Measurements from ENCODE around the gene GXYLT2.

Gene GXYLT2

DNA sequence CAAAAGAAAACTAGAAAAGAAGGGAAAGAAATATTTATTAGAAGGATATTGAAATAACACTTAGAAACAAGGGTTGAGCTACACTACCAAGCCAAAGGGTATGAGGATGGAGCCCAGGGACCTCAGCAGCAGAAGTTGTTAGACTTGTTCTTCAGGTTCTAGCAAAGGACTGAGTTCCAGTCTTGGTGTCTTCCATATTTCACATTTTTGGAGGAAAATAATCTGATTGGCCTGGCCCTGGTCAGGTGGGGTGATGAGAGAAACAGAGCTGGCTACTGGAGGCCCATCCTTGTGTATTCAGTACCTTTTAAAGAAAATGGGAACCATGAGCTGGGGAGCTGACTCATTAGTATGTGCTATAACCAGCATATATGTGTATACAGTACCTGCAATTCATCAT, 137.0 kb downstream of the GXYLT2 start:
- peaks cover 4% of the 10 kb centered on the region for H3K36me3 ChIP-seq (replicated peaks; ENCODE audit: low read depth, low read length)
- H3K79me2 ChIP-seq (ENCODE audit: low read length) = peaks cover 100% of the 10 kb centered on the region
- no peaks in the 10 kb centered on the region for H3K27me3 ChIP-seq (ENCODE audit: low read depth, low read length)
- no peaks in the 10 kb centered on the region for H3K9me3 ChIP-seq (ENCODE audit: insufficient read depth, low read length)
- no peak overlapping the region for H3K4me3 ChIP-seq (ENCODE audit: low read length)
- H3K9ac ChIP-seq (ENCODE audit: low read length) = no peak overlapping the region
- H3K4me1 ChIP-seq (ENCODE audit: low read length) = no peaks in the 10 kb centered on the region
- H3K4me2 ChIP-seq (ENCODE audit: low read length) = no peak overlapping the region
- H2AFZ ChIP-seq (ENCODE audit: low read depth, low read length) = no peak overlapping the region
- peaks cover 93% of the 10 kb centered on the region for H4K20me1 ChIP-seq (ENCODE audit: insufficient read depth, low read length)
- no peak overlapping the region for H3K27ac ChIP-seq (ENCODE audit: low read length)
- TF ChIP-seq, protein P1, sequence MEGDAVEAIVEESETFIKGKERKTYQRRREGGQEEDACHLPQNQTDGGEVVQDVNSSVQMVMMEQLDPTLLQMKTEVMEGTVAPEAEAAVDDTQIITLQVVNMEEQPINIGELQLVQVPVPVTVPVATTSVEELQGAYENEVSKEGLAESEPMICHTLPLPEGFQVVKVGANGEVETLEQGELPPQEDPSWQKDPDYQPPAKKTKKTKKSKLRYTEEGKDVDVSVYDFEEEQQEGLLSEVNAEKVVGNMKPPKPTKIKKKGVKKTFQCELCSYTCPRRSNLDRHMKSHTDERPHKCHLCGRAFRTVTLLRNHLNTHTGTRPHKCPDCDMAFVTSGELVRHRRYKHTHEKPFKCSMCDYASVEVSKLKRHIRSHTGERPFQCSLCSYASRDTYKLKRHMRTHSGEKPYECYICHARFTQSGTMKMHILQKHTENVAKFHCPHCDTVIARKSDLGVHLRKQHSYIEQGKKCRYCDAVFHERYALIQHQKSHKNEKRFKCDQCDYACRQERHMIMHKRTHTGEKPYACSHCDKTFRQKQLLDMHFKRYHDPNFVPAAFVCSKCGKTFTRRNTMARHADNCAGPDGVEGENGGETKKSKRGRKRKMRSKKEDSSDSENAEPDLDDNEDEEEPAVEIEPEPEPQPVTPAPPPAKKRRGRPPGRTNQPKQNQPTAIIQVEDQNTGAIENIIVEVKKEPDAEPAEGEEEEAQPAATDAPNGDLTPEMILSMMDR (IDR thresholded peaks at IDR 0.05; ENCODE audit: low read depth, low read length) = no peak
- TF ChIP-seq EZH2phosphoT487 (IDR thresholded peaks at IDR 0.05; ENCODE audit: low read depth) = no peak

DNA sequence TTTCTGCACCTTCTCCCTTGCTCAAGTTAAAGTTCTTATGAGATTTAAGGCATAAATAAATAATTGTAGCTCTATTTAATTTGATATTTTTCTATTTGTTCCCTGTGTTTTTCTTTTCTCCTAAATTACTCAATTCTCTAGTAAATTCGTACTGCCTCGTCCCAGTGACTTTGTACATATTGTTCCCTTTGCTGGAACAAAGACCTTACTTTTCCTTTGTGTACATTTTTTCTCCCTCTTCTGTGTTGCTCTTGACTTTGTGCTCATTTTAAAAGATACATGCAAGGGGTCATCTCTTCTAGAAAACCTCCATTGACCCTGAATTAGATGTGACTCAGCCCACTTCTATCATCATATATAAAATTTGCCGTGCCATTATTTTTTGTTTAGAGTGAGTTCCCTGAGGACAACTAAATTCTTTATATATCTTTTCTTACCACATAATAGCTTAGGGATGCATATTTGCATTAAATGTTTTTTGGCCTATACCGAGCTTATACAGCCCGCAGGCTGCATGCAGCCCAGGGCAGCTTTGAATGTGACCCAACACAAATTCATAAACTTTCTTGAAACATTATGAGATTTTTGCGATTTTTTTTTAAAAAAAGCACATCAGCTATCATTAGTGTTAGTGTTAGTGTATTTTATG, 138.4 kb downstream of the GXYLT2 start:
- no peak for TF ChIP-seq EZH2phosphoT487 (IDR thresholded peaks at IDR 0.05; ENCODE audit: low read depth)
- TF ChIP-seq, protein P1 (IDR thresholded peaks at IDR 0.05; ENCODE audit: low read depth, low read length) = no peak
- H2AFZ ChIP-seq (ENCODE audit: low read depth, low read length) = no peak overlapping the region
- peaks cover 8% of the 10 kb centered on the region for H3K36me3 ChIP-seq (replicated peaks; ENCODE audit: low read depth, low read length)
- no peak overlapping the region for H3K4me3 ChIP-seq (ENCODE audit: low read length)
- no peaks in the 10 kb centered on the region for H3K4me1 ChIP-seq (ENCODE audit: low read length)
- peaks cover 100% of the 10 kb centered on the region for H3K79me2 ChIP-seq (ENCODE audit: low read length)
- H3K9me3 ChIP-seq (ENCODE audit: insufficient read depth, low read length) = no peaks in the 10 kb centered on the region
- no peak overlapping the region for H3K27ac ChIP-seq (ENCODE audit: low read length)
- no peak overlapping the region for H3K4me2 ChIP-seq (ENCODE audit: low read length)
- no peak overlapping the region for H3K9ac ChIP-seq (ENCODE audit: low read length)
- H3K27me3 ChIP-seq (ENCODE audit: low read depth, low read length) = no peaks in the 10 kb centered on the region
- peaks cover 93% of the 10 kb centered on the region for H4K20me1 ChIP-seq (ENCODE audit: insufficient read depth, low read length)

Data from OCI-LY3 (cell line).